Smooth muscle cell (in vitro differentiated cells): Measurements from ENCODE around the gene MAFG. TPM values are rescaled to one million over a fixed set of nuclear protein-coding genes. Genes with fewer than 3 reads are reported as not detected.

Source experiments
- DNase-seq: peaks from one replicate; lab custom pipeline; 2025; ENCODE audit not compliant: unreplicated experiment; lab: John Stamatoyannopoulos, UW
- H2AFZ ChIP-seq: fragments of 200-600 bp; sonication (generic); 2 replicates; pipeline ENCODE4 v1.6.0; 2016; ENCODE audit warnings: antibody characterized with exemption, low read depth, mild to moderate bottlenecking
- H3F3A ChIP-seq: fragments of 200-600 bp; sonication (generic); 2 replicates; pipeline ENCODE4 v1.6.0; 2017; ENCODE audit warnings: antibody characterized with exemption, low read depth
- H3K27ac ChIP-seq: fragments of 200-600 bp; sonication (generic); 2 replicates; pipeline ENCODE4 v1.5.1; 2016; ENCODE audit warnings: low read depth, mild to moderate bottlenecking
- H3K27me3 ChIP-seq: fragments of 200-600 bp; sonication (generic); 2 replicates; pipeline ENCODE4 v1.6.1; 2016; ENCODE audit warnings: low read depth, mild to moderate bottlenecking
- H3K36me3 ChIP-seq: fragments of 200-600 bp; sonication (generic); 2 replicates; pipeline ENCODE4 v1.5.1; 2016; ENCODE audit warnings: low read depth
- H3K4me1 ChIP-seq: fragments of 200-600 bp; sonication (generic); 2 replicates; pipeline ENCODE4 v1.5.1; 2016; ENCODE audit warnings: low read depth
- H3K4me2 ChIP-seq: fragments of 200-600 bp; sonication (generic); 2 replicates; pipeline ENCODE4 v1.6.0; 2016; ENCODE audit warnings: mild to moderate bottlenecking
- H3K4me3 ChIP-seq: fragments of 200-600 bp; sonication (generic); 2 replicates; pipeline ENCODE4 v1.5.1; 2016; ENCODE audit warnings: mild to moderate bottlenecking
- H3K79me2 ChIP-seq: fragments of 200-600 bp; sonication (generic); 2 replicates; pipeline ENCODE4 v1.6.0; 2016; ENCODE audit warnings: low read depth, mild to moderate bottlenecking
- H3K9ac ChIP-seq: fragments of 200-600 bp; sonication (generic); 2 replicates; pipeline ENCODE4 v1.6.0; 2016; ENCODE audit warnings: low read depth
- H3K9me3 ChIP-seq: fragments of 200-600 bp; sonication (generic); replicated peaks from 2 replicates; pipeline ENCODE4 v1.5.1; 2016; ENCODE audit warnings: low read depth
- H4K20me1 ChIP-seq: fragments of 200-600 bp; sonication (generic); 2 replicates; pipeline ENCODE4 v1.6.0; 2016; ENCODE audit warnings: low read depth
- CTCF ChIP-seq: fragments of 200-600 bp; sonication (generic); IDR thresholded peaks from 2 replicates; pipeline ENCODE4 v1.5.1; 2017; ENCODE audit warnings: borderline replicate concordance, mild to moderate bottlenecking, antibody characterized with exemption; ENCODE audit not compliant: insufficient read depth, poor library complexity, severe bottlenecking
- WGBS: methylation state at CpG from one replicate; pipeline ENCODE4 v1.1.7; 2016; ENCODE audit warnings: low lambda C conversion rate; 5-methylcytosine and 5-hydroxymethylcytosine counted together
- polyA plus RNA-seq: library from polyadenylated mRNA; unstranded; fragments of >200 nt; fragmentation: Nextera tagmentation; extraction: Ambion mirVana; gene quantifications from 2 replicates; pipeline ENCODE4 v1.2.1, GENCODE V29; 2016
- total RNA-seq: library from RNA; depleted of rRNA; stranded (reverse); fragments of >200 nt; gene quantifications from 2 replicates; pipeline ENCODE4 v1.2.3, GENCODE V29; 2014

The MAFG gene
- total and polyA plus RNA-seq, 2 experiments from 2014 or later = 15.3 to 30.3 TPM

- H3K9ac ChIP-seq = no peak overlapping the region
- DNase-seq = no peak
- H4K20me1 ChIP-seq = no peaks in the 10 kb centered on the region
- no peaks in the 10 kb centered on the region for H3F3A ChIP-seq
- H2AFZ ChIP-seq = no peak overlapping the region
- no peaks in the 10 kb centered on the region for H3K27me3 ChIP-seq
- H3K36me3 ChIP-seq = no peaks in the 10 kb centered on the region
- no peaks in the 10 kb centered on the region for H3K9me3 ChIP-seq
- no peak overlapping the region for H3K4me3 ChIP-seq
- TF ChIP-seq CTCF = no peak
- peaks cover 3% of the 10 kb centered on the region for H3K4me1 ChIP-seq
- peaks cover 12% of the 10 kb centered on the region for H3K79me2 ChIP-seq
- no peak overlapping the region for H3K27ac ChIP-seq
- WGBS = 93% methylated on average over 56 of the region's 56 CpGs
- H3K4me2 ChIP-seq = no peak overlapping the region
Measured at GRCh38 chr17:81940538-81941483, 13.3 kb upstream of the MAFG start.

GRCh38 chr17:81939881-81940385 is 12.4 kb upstream of the MAFG start:
- Histone ChIP-seq H3K27ac (no peak overlapping the region), H3K9ac (no peak overlapping the region), H3K4me3 (no peak overlapping the region), H3K79me2 (peaks cover 20% of the 10 kb centered on the region), H3K4me1 (peaks cover 5% of the 10 kb centered on the region), H3K27me3 (no peaks in the 10 kb centered on the region), H3K9me3 (no peaks in the 10 kb centered on the region), H3K36me3 (no peaks in the 10 kb centered on the region), H3K4me2 (no peak overlapping the region), H2AFZ (no peak overlapping the region), H4K20me1 (peaks cover 7% of the 10 kb centered on the region), H3F3A (no peaks in the 10 kb centered on the region)
- DNase-seq = no peak
- no peak for TF ChIP-seq CTCF
- WGBS = 94% methylated on average over 20 of the region's 21 CpGs

DNA sequence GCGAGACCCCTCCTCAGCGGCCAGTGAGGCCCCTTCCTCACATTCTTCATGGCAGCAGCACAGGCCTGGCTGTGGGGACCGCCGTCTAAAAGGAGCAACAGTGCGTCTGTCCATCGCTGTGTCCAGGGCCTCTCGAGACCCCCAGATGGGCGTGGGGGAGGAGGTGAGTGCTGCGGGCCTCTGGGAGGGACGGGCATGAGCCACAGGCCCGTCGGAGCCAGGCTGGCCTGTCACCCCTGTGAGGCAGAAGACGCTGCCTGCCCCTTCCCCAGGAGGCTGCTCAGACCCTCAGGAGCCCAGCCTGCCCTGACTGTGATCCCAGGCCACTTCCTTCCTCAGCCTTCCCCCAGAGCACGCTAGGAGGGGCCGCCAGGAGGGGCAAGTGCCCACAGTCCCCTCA is 11.7 kb upstream of the MAFG start:
- H4K20me1 ChIP-seq = peaks cover 15% of the 10 kb centered on the region
- no peaks in the 10 kb centered on the region for H3K9me3 ChIP-seq
- no peak for DNase-seq
- H3K79me2 ChIP-seq = peaks cover 20% of the 10 kb centered on the region
- no peak overlapping the region for H3K4me2 ChIP-seq
- H3K27ac ChIP-seq = no peak overlapping the region
- H3F3A ChIP-seq = no peaks in the 10 kb centered on the region
- TF ChIP-seq CTCF = no peak
- H3K4me3 ChIP-seq = no peak overlapping the region
- no peak overlapping the region for H3K9ac ChIP-seq
- WGBS = 91% methylated on average over 15 of the region's 15 CpGs
- H2AFZ ChIP-seq = no peak overlapping the region
- H3K27me3 ChIP-seq = no peaks in the 10 kb centered on the region
- H3K36me3 ChIP-seq = no peaks in the 10 kb centered on the region
- peaks cover 5% of the 10 kb centered on the region for H3K4me1 ChIP-seq

DNA sequence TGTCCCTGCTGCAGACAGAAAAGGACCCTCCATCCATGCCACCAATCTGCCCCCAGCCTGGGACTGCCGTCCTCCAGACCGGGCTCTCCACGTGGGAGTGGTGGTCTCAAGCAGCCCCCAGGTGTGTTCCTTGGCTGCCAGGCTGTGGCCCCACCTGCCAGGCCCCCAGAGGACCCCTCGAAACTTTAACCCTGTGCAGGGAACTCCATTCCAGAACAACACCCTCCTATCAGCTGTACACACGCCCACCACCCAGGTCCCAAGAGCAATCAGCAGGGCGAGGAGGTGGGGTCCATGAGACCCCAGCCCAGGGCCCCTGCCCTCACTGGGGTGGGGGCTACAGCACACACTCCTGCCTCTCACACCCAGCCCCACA is 8.2 kb upstream of the MAFG start:
- no peaks in the 10 kb centered on the region for H3K36me3 ChIP-seq
- peaks cover 20% of the 10 kb centered on the region for H3K79me2 ChIP-seq
- WGBS = 93% methylated on average over 6 of the region's 6 CpGs
- no peaks in the 10 kb centered on the region for H3K27me3 ChIP-seq
- no peak for TF ChIP-seq CTCF
- peak overlapping the region; percentile 57 for H3K4me3 ChIP-seq
- no peaks in the 10 kb centered on the region for H3K9me3 ChIP-seq
- H3K4me1 ChIP-seq = peaks cover 5% of the 10 kb centered on the region
- peaks cover 8% of the 10 kb centered on the region for H3F3A ChIP-seq
- no peak overlapping the region for H3K27ac ChIP-seq
- peak overlapping the region; percentile 85 for H3K4me2 ChIP-seq
- no peak for DNase-seq
- no peak overlapping the region for H3K9ac ChIP-seq
- peaks cover 35% of the 10 kb centered on the region for H4K20me1 ChIP-seq
- H2AFZ ChIP-seq = no peak overlapping the region
